HCT116 (cell line): ENCODE measurements around the gene KBTBD2. TPM values are rescaled to one million over a fixed set of nuclear protein-coding genes. Genes with fewer than 3 reads are reported as not detected.

Experiments used
- ATAC-seq: fragments of 200-7000 bp; cut with Tn5 transposase; 2 replicates; pipeline ENCODE4 v1.9.1; 2020; ENCODE audit warnings: mild to moderate bottlenecking, moderate library complexity
- BruUV-seq: library from RNA; stranded (reverse); fragments of 400-500 nt; replicated peaks from 2 replicates; lab custom pipeline; 2021; lab: Mats Ljungman, UMichigan
- CTCF ChIA-PET: fragments of 300-600 bp; sonication (Branson Sonifier 250); formaldehyde crosslinking; loops from one replicate; lab custom pipeline; 2021; ENCODE audit warnings: antibody characterized with exemption; lab: Charles Lee
- POLR2A ChIA-PET: fragments of 300-600, 350-600 bp; sonication (Branson Sonifier 250); formaldehyde crosslinking; loops from one replicate; lab custom pipeline; 2021; ENCODE audit warnings: antibody characterized with exemption; lab: Charles Lee
- RAD21 ChIA-PET, 2 experiments: fragments of 300-600 bp; sonication (Branson Sonifier 250); formaldehyde crosslinking; loops; one replicate each; lab custom pipeline; 2023; ENCODE audit warnings: low total read pairs in 2 of 2; ENCODE audit not compliant: uncharacterized antibody in 2 of 2, unreplicated experiment in 2 of 2, low non-redundant PET in 1 of 2; lab: Charles Lee
- DNase-seq: peaks from one replicate; pipeline ENCODE4 v3.0.0-alpha.2; 2010; ENCODE audit warnings: low read depth, low spot score
- H2AFZ ChIP-seq: fragments of 200-600 bp; shearing (Covaris generic), sonication (generic); 2 replicates; pipeline ENCODE4 v1.6.1; 2017; ENCODE audit warnings: low read depth, mixed run types, mixed read lengths, antibody characterized with exemption, low read length; ENCODE audit not compliant: poor library complexity, severe bottlenecking
- H3K27ac ChIP-seq: 2 replicates; pipeline ENCODE4 v1.5.1; 2012; ENCODE audit warnings: low read depth, low read length
- H3K27me3 ChIP-seq: fragments of 200-600 bp; sonication (generic); 2 replicates; pipeline ENCODE4 v1.6.1; 2016; ENCODE audit warnings: mixed run types, low read length, mixed read lengths; ENCODE audit not compliant: insufficient read depth
- H3K36me3 ChIP-seq, 2 experiments: fragments of 200-500 bp in 1 of 2; fragments of 200-600 bp in 1 of 2; sonication (Bioruptor generic) in 1 of 2; sonication (generic) in 1 of 2; 2 replicates each; pipeline versions ENCODE4 v1.5.1 to v1.6.1; 2014 to 2016; ENCODE audit warnings: low read length in 2 of 2, inconsistent platforms in 1 of 2, mixed read lengths in 1 of 2, mixed run types in 1 of 2; ENCODE audit not compliant: insufficient read depth in 2 of 2, control insufficient read depth in 1 of 2
- H3K4me1 ChIP-seq, 2 experiments: fragments of 200-600 bp in 1 of 2; sonication (generic) in 1 of 2; 2 replicates each; pipeline versions ENCODE4 v1.5.1 to v1.6.1; 2012 to 2017; ENCODE audit warnings: low read length in 2 of 2, inconsistent platforms in 1 of 2, mild to moderate bottlenecking in 1 of 2, mixed read lengths in 1 of 2, mixed run types in 1 of 2, moderate library complexity in 1 of 2; ENCODE audit not compliant: insufficient read depth in 2 of 2, control insufficient read depth in 1 of 2
- H3K4me2 ChIP-seq: fragments of 200-600 bp; sonication (generic); 2 replicates; pipeline ENCODE4 v1.6.1; 2017; ENCODE audit warnings: mixed run types, low read length, mixed read lengths
- H3K4me3 ChIP-seq, 2 experiments: fragments of 200-600 bp in 1 of 2; sonication (generic) in 1 of 2; replicated peaks in 1 of 2; 2 replicates each; pipeline ENCODE4 v1.5.1; 2011 to 2016; ENCODE audit warnings: low read length in 2 of 2, control low read depth in 1 of 2, low read depth in 1 of 2, mild to moderate bottlenecking in 1 of 2, mixed read lengths in 1 of 2, mixed run types in 1 of 2
- H3K79me2 ChIP-seq: fragments of 200-600 bp; sonication (generic); 2 replicates; pipeline ENCODE4 v1.6.1; 2017; ENCODE audit warnings: mild to moderate bottlenecking, mixed run types, low read length, moderate library complexity, mixed read lengths; ENCODE audit not compliant: insufficient read depth
- H3K9ac ChIP-seq: fragments of 200-600 bp; sonication (generic); 2 replicates; pipeline ENCODE4 v1.6.1; 2016; ENCODE audit warnings: low read length, mixed read lengths
- H3K9me2 ChIP-seq: fragments of 200-600 bp; sonication (generic), shearing (Covaris generic); 2 replicates; pipeline ENCODE4 v1.6.1; 2017; ENCODE audit warnings: mixed run types, mild to moderate bottlenecking, moderate library complexity; ENCODE audit not compliant: insufficient read depth
- H3K9me3 ChIP-seq, 2 experiments: fragments of 200-500 bp in 1 of 2; fragments of 200-600 bp in 1 of 2; sonication (Bioruptor generic) in 1 of 2; sonication (generic) in 1 of 2; 2 replicates each; pipeline ENCODE4 v1.6.1; 2014 to 2017; ENCODE audit warnings: low read length in 2 of 2, mixed read lengths in 2 of 2, inconsistent platforms in 1 of 2, low read depth in 1 of 2, mild to moderate bottlenecking in 1 of 2, mixed run types in 1 of 2, moderate library complexity in 1 of 2; ENCODE audit not compliant: control insufficient read depth in 1 of 2, insufficient read depth in 1 of 2
- H4K20me1 ChIP-seq: fragments of 200-600 bp; sonication (generic), shearing (Covaris generic); 2 replicates; pipeline ENCODE4 v1.6.1; 2017; ENCODE audit warnings: mixed run types, mild to moderate bottlenecking, moderate library complexity; ENCODE audit not compliant: insufficient read depth
- EZH2phosphoT487 ChIP-seq: fragments of 200-600 bp; IDR thresholded peaks from 2 replicates; pipeline ENCODE4 v1.6.1; 2018; ENCODE audit warnings: antibody characterized with exemption, borderline replicate concordance
- FOSL1 ChIP-seq: IDR thresholded peaks from 2 replicates; pipeline ENCODE4 v1.6.1; 2012; ENCODE audit warnings: low read depth
- JUND ChIP-seq: IDR thresholded peaks from 2 replicates; pipeline ENCODE4 v1.6.1; 2012
- RAD21 ChIP-seq: IDR thresholded peaks from 2 replicates; pipeline ENCODE4 v1.6.1; 2012; ENCODE audit warnings: low read depth, mild to moderate bottlenecking
- SIN3A ChIP-seq: IDR thresholded peaks from 2 replicates; pipeline ENCODE4 v1.6.1; 2012; ENCODE audit warnings: low read depth
- SP1 ChIP-seq: IDR thresholded peaks from 2 replicates; pipeline ENCODE4 v1.6.1; 2012; ENCODE audit warnings: low read depth
- TCF7L2 ChIP-seq: IDR thresholded peaks from 2 replicates; pipeline ENCODE4 v1.7.0; 2011; ENCODE audit warnings: borderline replicate concordance, inconsistent platforms; ENCODE audit not compliant: insufficient read depth, insufficient read length; ENCODE audit errors: extremely low read depth
- intact Hi-C: fragments of 100-400 bp; cut with micrococcal nuclease; formaldehyde crosslinking; loops from 2 replicates; pipeline ENCODE4 v1.10.0; 2022
- total RNA-seq: library from RNA; stranded (reverse); gene quantifications from one replicate; pipeline ENCODE4 v1.2.1, GENCODE V29; 2021; ENCODE audit not compliant: unreplicated experiment
- TF ChIP-seq, protein P1 (sequence below): IDR thresholded peaks from 2 replicates; pipeline ENCODE4 v1.6.1; 2012
- TF ChIP-seq, protein P2 (sequence below): IDR thresholded peaks from 2 replicates; pipeline ENCODE4 v1.6.1; 2012

Gene KBTBD2
- total RNA-seq, 1 experiment from 2014 or later, result 29.0 TPM

DNA sequence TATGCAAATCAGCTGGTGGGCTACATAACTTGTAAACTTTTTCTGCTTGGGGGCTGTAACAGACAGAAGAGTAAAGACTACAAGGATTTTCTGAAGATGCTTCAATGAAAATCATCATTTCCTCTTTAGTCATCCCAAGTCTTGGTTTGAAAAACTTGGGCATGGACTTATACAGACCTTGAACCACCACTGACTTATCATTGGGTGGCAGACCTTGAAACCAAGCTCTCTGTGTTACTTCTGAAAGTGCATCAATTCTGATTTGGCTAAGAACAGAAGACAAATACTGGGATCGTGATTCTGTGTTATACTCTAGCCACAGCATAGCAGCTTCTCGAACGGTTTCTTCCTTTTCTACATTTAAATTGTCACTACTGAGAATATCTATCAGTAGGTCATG is 21.3 kb downstream of the KBTBD2 start:
- Histone ChIP-seq H3K4me3 (no peak overlapping the region), H4K20me1 (no peaks in the 10 kb centered on the region), H3K9ac (no peak overlapping the region), H3K36me3 (peaks cover 14 to 15% of the 10 kb centered on the region in 2 experiments; a peak in 3 of 4 replicates), H3K27ac (no peak overlapping the region), H2AFZ (no peak overlapping the region), H3K79me2 (no peaks in the 10 kb centered on the region), H3K9me2 (no peaks in the 10 kb centered on the region), H3K4me1 (no peaks in the 10 kb centered on the region), H3K9me3 (no peaks in the 10 kb centered on the region), H3K4me2 (no peak overlapping the region), H3K27me3 (no peaks in the 10 kb centered on the region)
- ChIA-PET POLR2A (no interaction called here), CTCF (no interaction called here), RAD21 (no interaction called here)
- ATAC-seq (no peak), DNase-seq (no peak)
- no TSS peak for BruUV-seq
- intact Hi-C loops, result no loop called here
- no peak for TF ChIP-seq TCF7L2

DNA sequence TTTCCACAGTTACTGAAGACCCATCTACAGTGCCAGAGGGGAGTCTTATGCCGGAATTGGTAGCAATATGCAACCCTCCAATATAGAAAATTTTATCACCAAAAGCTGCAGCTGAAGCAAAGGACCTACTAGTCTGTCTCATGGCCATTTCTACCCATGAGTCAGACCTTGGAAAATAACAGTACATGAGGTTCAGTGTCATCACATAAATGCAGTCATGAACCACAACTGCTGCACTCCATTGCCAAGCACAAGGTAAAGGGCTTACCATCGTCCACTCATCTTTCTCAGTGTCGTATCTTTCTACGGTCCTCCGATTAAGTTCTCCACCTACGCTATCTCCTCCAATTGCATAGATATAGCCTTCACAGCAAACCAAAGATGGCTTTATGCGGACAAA is 21.8 kb downstream of the KBTBD2 start:
- H3K27ac ChIP-seq, result no peak overlapping the region
- TF ChIP-seq FOSL1 (no peak), SP1 (no peak), JUND (no peak), RAD21 (no peak), TCF7L2 (no peak), SIN3A (no peak), EZH2phosphoT487 (no peak)
- TF ChIP-seq, protein P1, sequence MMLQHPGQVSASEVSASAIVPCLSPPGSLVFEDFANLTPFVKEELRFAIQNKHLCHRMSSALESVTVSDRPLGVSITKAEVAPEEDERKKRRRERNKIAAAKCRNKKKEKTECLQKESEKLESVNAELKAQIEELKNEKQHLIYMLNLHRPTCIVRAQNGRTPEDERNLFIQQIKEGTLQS, result no peak
- TF ChIP-seq, protein P2, sequence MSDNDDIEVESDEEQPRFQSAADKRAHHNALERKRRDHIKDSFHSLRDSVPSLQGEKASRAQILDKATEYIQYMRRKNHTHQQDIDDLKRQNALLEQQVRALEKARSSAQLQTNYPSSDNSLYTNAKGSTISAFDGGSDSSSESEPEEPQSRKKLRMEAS, result no peak
- TF ChIP-seq, all 23 proteins: peak for 0
- no TSS peak for BruUV-seq
- Histone ChIP-seq H4K20me1 (no peaks in the 10 kb centered on the region), H3K79me2 (no peaks in the 10 kb centered on the region), H3K4me1 (no peaks in the 10 kb centered on the region), H3K27me3 (no peaks in the 10 kb centered on the region), H3K4me2 (no peak overlapping the region), H3K9me2 (no peaks in the 10 kb centered on the region), H3K9ac (no peak overlapping the region), H3K36me3 (peaks cover 14 to 15% of the 10 kb centered on the region in 2 experiments; a peak in 3 of 4 replicates), H3K4me3 (no peak overlapping the region), H2AFZ (no peak overlapping the region), H3K9me3 (no peaks in the 10 kb centered on the region)
- no peak for DNase-seq
- intact Hi-C loops, result no loop called here
- ChIA-PET CTCF (no interaction called here), POLR2A (no interaction called here), RAD21 (no interaction called here)
- ATAC-seq, result no peak
